HCT116 (cell line): ENCODE measurements around the gene NEMP2. TPM values are rescaled to one million over a fixed set of nuclear protein-coding genes. Genes with fewer than 3 reads are reported as not detected.

Source experiments
- ATAC-seq: fragments of 200-7000 bp; cut with Tn5 transposase; 2 replicates; pipeline ENCODE4 v1.9.1; 2020; ENCODE audit warnings: mild to moderate bottlenecking, moderate library complexity
- BruUV-seq: library from RNA; stranded (reverse); fragments of 400-500 nt; replicated peaks from 2 replicates; lab custom pipeline; 2021; lab: Mats Ljungman, UMichigan
- CTCF ChIA-PET: fragments of 300-600 bp; sonication (Branson Sonifier 250); formaldehyde crosslinking; loops from one replicate; lab custom pipeline; 2021; ENCODE audit warnings: antibody characterized with exemption; lab: Charles Lee
- POLR2A ChIA-PET: fragments of 300-600, 350-600 bp; sonication (Branson Sonifier 250); formaldehyde crosslinking; loops from one replicate; lab custom pipeline; 2021; ENCODE audit warnings: antibody characterized with exemption; lab: Charles Lee
- RAD21 ChIA-PET, 2 experiments: fragments of 300-600 bp; sonication (Branson Sonifier 250); formaldehyde crosslinking; loops; one replicate each; lab custom pipeline; 2023; ENCODE audit warnings: low total read pairs in 2 of 2; ENCODE audit not compliant: uncharacterized antibody in 2 of 2, unreplicated experiment in 2 of 2, low non-redundant PET in 1 of 2; lab: Charles Lee
- DNase-seq: peaks from one replicate; pipeline ENCODE4 v3.0.0-alpha.2; 2010; ENCODE audit warnings: low read depth, low spot score
- H2AFZ ChIP-seq: fragments of 200-600 bp; shearing (Covaris generic), sonication (generic); 2 replicates; pipeline ENCODE4 v1.6.1; 2017; ENCODE audit warnings: low read depth, mixed run types, mixed read lengths, antibody characterized with exemption, low read length; ENCODE audit not compliant: poor library complexity, severe bottlenecking
- H3K27ac ChIP-seq: 2 replicates; pipeline ENCODE4 v1.5.1; 2012; ENCODE audit warnings: low read depth, low read length
- H3K27me3 ChIP-seq: fragments of 200-600 bp; sonication (generic); 2 replicates; pipeline ENCODE4 v1.6.1; 2016; ENCODE audit warnings: mixed run types, low read length, mixed read lengths; ENCODE audit not compliant: insufficient read depth
- H3K36me3 ChIP-seq, 2 experiments: fragments of 200-500 bp in 1 of 2; fragments of 200-600 bp in 1 of 2; sonication (Bioruptor generic) in 1 of 2; sonication (generic) in 1 of 2; 2 replicates each; pipeline versions ENCODE4 v1.5.1 to v1.6.1; 2014 to 2016; ENCODE audit warnings: low read length in 2 of 2, inconsistent platforms in 1 of 2, mixed read lengths in 1 of 2, mixed run types in 1 of 2; ENCODE audit not compliant: insufficient read depth in 2 of 2, control insufficient read depth in 1 of 2
- H3K4me1 ChIP-seq, 2 experiments: fragments of 200-600 bp in 1 of 2; sonication (generic) in 1 of 2; 2 replicates each; pipeline versions ENCODE4 v1.5.1 to v1.6.1; 2012 to 2017; ENCODE audit warnings: low read length in 2 of 2, inconsistent platforms in 1 of 2, mild to moderate bottlenecking in 1 of 2, mixed read lengths in 1 of 2, mixed run types in 1 of 2, moderate library complexity in 1 of 2; ENCODE audit not compliant: insufficient read depth in 2 of 2, control insufficient read depth in 1 of 2
- H3K4me2 ChIP-seq: fragments of 200-600 bp; sonication (generic); 2 replicates; pipeline ENCODE4 v1.6.1; 2017; ENCODE audit warnings: mixed run types, low read length, mixed read lengths
- H3K4me3 ChIP-seq, 2 experiments: fragments of 200-600 bp in 1 of 2; sonication (generic) in 1 of 2; replicated peaks in 1 of 2; 2 replicates each; pipeline ENCODE4 v1.5.1; 2011 to 2016; ENCODE audit warnings: low read length in 2 of 2, control low read depth in 1 of 2, low read depth in 1 of 2, mild to moderate bottlenecking in 1 of 2, mixed read lengths in 1 of 2, mixed run types in 1 of 2
- H3K79me2 ChIP-seq: fragments of 200-600 bp; sonication (generic); 2 replicates; pipeline ENCODE4 v1.6.1; 2017; ENCODE audit warnings: mild to moderate bottlenecking, mixed run types, low read length, moderate library complexity, mixed read lengths; ENCODE audit not compliant: insufficient read depth
- H3K9ac ChIP-seq: fragments of 200-600 bp; sonication (generic); 2 replicates; pipeline ENCODE4 v1.6.1; 2016; ENCODE audit warnings: low read length, mixed read lengths
- H3K9me2 ChIP-seq: fragments of 200-600 bp; sonication (generic), shearing (Covaris generic); 2 replicates; pipeline ENCODE4 v1.6.1; 2017; ENCODE audit warnings: mixed run types, mild to moderate bottlenecking, moderate library complexity; ENCODE audit not compliant: insufficient read depth
- H3K9me3 ChIP-seq, 2 experiments: fragments of 200-500 bp in 1 of 2; fragments of 200-600 bp in 1 of 2; sonication (Bioruptor generic) in 1 of 2; sonication (generic) in 1 of 2; 2 replicates each; pipeline ENCODE4 v1.6.1; 2014 to 2017; ENCODE audit warnings: low read length in 2 of 2, mixed read lengths in 2 of 2, inconsistent platforms in 1 of 2, low read depth in 1 of 2, mild to moderate bottlenecking in 1 of 2, mixed run types in 1 of 2, moderate library complexity in 1 of 2; ENCODE audit not compliant: control insufficient read depth in 1 of 2, insufficient read depth in 1 of 2
- H4K20me1 ChIP-seq: fragments of 200-600 bp; sonication (generic), shearing (Covaris generic); 2 replicates; pipeline ENCODE4 v1.6.1; 2017; ENCODE audit warnings: mixed run types, mild to moderate bottlenecking, moderate library complexity; ENCODE audit not compliant: insufficient read depth
- CBX3 ChIP-seq: IDR thresholded peaks from 2 replicates; pipeline ENCODE4 v1.6.1; 2012; ENCODE audit warnings: low read depth
- EGR1 ChIP-seq: IDR thresholded peaks from 2 replicates; pipeline ENCODE4 v1.6.1; 2012; ENCODE audit warnings: low read depth
- EZH2phosphoT487 ChIP-seq: fragments of 200-600 bp; IDR thresholded peaks from 2 replicates; pipeline ENCODE4 v1.6.1; 2018; ENCODE audit warnings: antibody characterized with exemption, borderline replicate concordance
- POLR2AphosphoS5 ChIP-seq: IDR thresholded peaks from 2 replicates; pipeline ENCODE4 v1.6.1; 2011; ENCODE audit warnings: mild to moderate bottlenecking, low read depth, low read length, moderate library complexity
- RAD21 ChIP-seq: IDR thresholded peaks from 2 replicates; pipeline ENCODE4 v1.6.1; 2012; ENCODE audit warnings: low read depth, mild to moderate bottlenecking
- SIN3A ChIP-seq: IDR thresholded peaks from 2 replicates; pipeline ENCODE4 v1.6.1; 2012; ENCODE audit warnings: low read depth
- YY1 ChIP-seq: IDR thresholded peaks from 2 replicates; pipeline ENCODE4 v1.6.1; 2011; ENCODE audit warnings: low read length, low read depth, moderate library complexity, mild to moderate bottlenecking; ENCODE audit not compliant: insufficient replicate concordance; ENCODE audit errors: extremely low read depth
- ZFX ChIP-seq: fragments of 450-650 bp; IDR thresholded peaks from 2 replicates; pipeline ENCODE4 v1.6.1; 2017
- intact Hi-C: fragments of 100-400 bp; cut with micrococcal nuclease; formaldehyde crosslinking; loops from 2 replicates; pipeline ENCODE4 v1.10.0; 2022
- total RNA-seq: library from RNA; stranded (reverse); gene quantifications from one replicate; pipeline ENCODE4 v1.2.1, GENCODE V29; 2021; ENCODE audit not compliant: unreplicated experiment
- TF ChIP-seq, protein P1 (sequence below): IDR thresholded peaks from 2 replicates; pipeline ENCODE4 v1.6.1; 2012
- TF ChIP-seq, protein P2 (sequence below): IDR thresholded peaks from 2 replicates; pipeline ENCODE4 v1.6.1; 2011; ENCODE audit warnings: mild to moderate bottlenecking, low read length, moderate library complexity; ENCODE audit not compliant: insufficient replicate concordance; ENCODE audit errors: extremely low read depth
- TF ChIP-seq, protein P3 (sequence below), 3 experiments: fragments of 200-600 bp in 1 of 3; sonication (generic) in 1 of 3; IDR thresholded peaks in 2 of 3; conservative IDR thresholded peaks in 1 of 3; 2 replicates each; pipeline ENCODE4 v1.5.1; 2012 to 2017; ENCODE audit warnings: low read depth in 2 of 3, low read length in 2 of 3, antibody characterized with exemption in 1 of 3, borderline replicate concordance in 1 of 3, control low read depth in 1 of 3, mild to moderate bottlenecking in 1 of 3, mixed read lengths in 1 of 3, mixed run types in 1 of 3, moderate library complexity in 1 of 3; ENCODE audit not compliant: insufficient read depth in 1 of 3
- TF ChIP-seq, protein P4 (sequence below): IDR thresholded peaks from 2 replicates; pipeline ENCODE4 v1.6.1; 2012

Gene NEMP2
- total RNA-seq, 1 experiment from 2014 or later, result 8.6 TPM

DNA sequence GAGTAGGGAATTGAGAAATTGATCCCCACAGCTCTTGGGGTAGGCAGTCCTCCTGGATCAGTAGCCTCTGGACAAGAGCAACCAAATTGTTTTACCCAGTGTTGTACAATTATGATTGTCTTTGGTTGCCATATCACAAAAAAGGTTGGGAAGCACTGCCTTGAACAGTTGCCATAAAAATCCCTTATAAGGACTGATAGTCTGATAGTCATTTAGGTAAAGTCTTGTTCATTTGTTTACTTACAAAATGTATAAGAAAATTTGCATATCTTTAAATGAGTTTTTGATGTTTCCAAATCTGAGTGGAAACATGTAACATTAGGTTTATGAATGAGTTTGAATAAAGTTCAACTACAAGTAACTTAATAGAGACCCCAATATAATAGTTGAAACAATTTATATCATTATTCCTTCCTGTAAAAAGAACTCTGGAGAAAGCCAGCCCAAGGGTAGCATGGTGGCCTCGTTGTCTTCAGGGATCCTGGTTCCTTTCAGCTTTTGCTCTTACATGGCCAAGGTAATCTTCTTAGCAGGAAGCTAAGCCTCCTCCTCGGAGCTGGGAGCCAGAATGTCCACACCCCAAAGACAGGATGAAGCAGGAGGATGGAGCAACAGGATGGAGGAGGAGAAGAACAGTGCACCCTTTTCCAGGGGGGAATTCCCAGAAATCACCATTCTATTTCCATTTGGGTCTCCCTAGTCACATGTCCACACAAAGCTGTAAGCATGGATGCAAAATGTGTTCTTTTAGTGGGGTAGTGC, 35.7 kb upstream of the NEMP2 start:
- ATAC-seq (no peak), DNase-seq (no peak)
- Histone ChIP-seq H3K4me3 (no peak overlapping the region), H4K20me1 (no peaks in the 10 kb centered on the region), H3K27me3 (no peaks in the 10 kb centered on the region), H3K4me1 (peaks cover 0 to 11% of the 10 kb centered on the region in 2 experiments; a peak in 2 of 4 replicates), H3K79me2 (no peaks in the 10 kb centered on the region), H3K27ac (no peak overlapping the region), H3K36me3 (no peaks in the 10 kb centered on the region), H3K4me2 (no peak overlapping the region), H2AFZ (no peak overlapping the region), H3K9me3 (peaks cover 4 to 5% of the 10 kb centered on the region in 2 experiments; a peak in 2 of 4 replicates), H3K9ac (no peak overlapping the region), H3K9me2 (no peaks in the 10 kb centered on the region)
- no peak for TF ChIP-seq RAD21
- no peak for TF ChIP-seq YY1
- no peak for TF ChIP-seq SIN3A
- TF ChIP-seq, protein P1, sequence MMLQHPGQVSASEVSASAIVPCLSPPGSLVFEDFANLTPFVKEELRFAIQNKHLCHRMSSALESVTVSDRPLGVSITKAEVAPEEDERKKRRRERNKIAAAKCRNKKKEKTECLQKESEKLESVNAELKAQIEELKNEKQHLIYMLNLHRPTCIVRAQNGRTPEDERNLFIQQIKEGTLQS, result no peak
- TF ChIP-seq ZFX, result no peak
- TF ChIP-seq, protein P2, sequence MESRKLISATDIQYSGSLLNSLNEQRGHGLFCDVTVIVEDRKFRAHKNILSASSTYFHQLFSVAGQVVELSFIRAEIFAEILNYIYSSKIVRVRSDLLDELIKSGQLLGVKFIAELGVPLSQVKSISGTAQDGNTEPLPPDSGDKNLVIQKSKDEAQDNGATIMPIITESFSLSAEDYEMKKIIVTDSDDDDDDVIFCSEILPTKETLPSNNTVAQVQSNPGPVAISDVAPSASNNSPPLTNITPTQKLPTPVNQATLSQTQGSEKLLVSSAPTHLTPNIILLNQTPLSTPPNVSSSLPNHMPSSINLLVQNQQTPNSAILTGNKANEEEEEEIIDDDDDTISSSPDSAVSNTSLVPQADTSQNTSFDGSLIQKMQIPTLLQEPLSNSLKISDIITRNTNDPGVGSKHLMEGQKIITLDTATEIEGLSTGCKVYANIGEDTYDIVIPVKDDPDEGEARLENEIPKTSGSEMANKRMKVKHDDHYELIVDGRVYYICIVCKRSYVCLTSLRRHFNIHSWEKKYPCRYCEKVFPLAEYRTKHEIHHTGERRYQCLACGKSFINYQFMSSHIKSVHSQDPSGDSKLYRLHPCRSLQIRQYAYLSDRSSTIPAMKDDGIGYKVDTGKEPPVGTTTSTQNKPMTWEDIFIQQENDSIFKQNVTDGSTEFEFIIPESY, result no peak
- no peak for TF ChIP-seq EZH2phosphoT487
- no peak for TF ChIP-seq CBX3
- TF ChIP-seq, protein P3, sequence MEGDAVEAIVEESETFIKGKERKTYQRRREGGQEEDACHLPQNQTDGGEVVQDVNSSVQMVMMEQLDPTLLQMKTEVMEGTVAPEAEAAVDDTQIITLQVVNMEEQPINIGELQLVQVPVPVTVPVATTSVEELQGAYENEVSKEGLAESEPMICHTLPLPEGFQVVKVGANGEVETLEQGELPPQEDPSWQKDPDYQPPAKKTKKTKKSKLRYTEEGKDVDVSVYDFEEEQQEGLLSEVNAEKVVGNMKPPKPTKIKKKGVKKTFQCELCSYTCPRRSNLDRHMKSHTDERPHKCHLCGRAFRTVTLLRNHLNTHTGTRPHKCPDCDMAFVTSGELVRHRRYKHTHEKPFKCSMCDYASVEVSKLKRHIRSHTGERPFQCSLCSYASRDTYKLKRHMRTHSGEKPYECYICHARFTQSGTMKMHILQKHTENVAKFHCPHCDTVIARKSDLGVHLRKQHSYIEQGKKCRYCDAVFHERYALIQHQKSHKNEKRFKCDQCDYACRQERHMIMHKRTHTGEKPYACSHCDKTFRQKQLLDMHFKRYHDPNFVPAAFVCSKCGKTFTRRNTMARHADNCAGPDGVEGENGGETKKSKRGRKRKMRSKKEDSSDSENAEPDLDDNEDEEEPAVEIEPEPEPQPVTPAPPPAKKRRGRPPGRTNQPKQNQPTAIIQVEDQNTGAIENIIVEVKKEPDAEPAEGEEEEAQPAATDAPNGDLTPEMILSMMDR (IDR thresholded peaks at IDR 0.05 in 2 of 3, conservative IDR thresholded peaks at IDR 0.05 in 1 of 3; ENCODE audit: borderline replicate concordance in 1 of 3, insufficient read depth in 1 of 3, low read depth in 2 of 3, low read length in 2 of 3), result no peak
- no peak for TF ChIP-seq POLR2AphosphoS5
- no peak for TF ChIP-seq EGR1
- TF ChIP-seq, protein P4, sequence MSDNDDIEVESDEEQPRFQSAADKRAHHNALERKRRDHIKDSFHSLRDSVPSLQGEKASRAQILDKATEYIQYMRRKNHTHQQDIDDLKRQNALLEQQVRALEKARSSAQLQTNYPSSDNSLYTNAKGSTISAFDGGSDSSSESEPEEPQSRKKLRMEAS, result no peak
- intact Hi-C loops, result no loop called here
- BruUV-seq, result no TSS peak
- ChIA-PET CTCF (no interaction called here), POLR2A (no interaction called here), RAD21 (no interaction called here)
